Measurements from ENCODE around the gene SPATA13.
"Not testable (repeated sequence)": the region's sequence is repeated elsewhere in the genome, so short reads cannot be mapped to it uniquely, and the experiment has no call there.

The SPATA13 gene

DNA sequence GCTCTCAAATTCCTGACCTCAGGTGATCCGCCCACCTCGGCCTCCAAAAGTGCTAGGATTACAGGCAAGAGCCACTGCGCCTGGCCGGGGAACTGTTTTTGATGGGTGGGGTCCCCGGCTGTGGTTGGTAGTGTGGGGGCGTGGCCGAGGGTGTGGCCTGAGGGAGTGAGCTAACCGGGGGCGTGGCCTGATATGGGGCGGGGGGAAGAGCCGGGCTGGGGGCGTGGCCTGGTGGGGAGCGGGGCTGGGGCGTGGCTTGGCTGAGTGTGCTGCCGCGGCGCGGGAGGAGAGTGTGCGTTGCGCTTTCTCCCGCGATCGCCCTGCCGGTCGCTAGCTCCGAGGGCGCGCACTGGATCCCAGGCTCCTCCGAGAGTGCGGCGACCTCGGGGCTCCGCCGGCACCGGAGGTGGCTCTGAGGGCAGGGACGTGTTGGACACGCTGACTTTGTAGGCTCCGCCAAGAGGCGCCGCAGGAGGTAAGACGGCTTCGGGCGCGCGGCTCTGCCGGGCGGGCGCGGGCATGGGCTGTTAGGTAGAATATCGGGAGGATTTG lies at the start of gene SPATA13:
Gene SPATA13 (plus strand): TSS at position 263 of the 552 bp plus-strand sequence. CDS start 62,210 bp downstream, outside the sequence.
- peak; percentile 68 for DNase-seq

DNA sequence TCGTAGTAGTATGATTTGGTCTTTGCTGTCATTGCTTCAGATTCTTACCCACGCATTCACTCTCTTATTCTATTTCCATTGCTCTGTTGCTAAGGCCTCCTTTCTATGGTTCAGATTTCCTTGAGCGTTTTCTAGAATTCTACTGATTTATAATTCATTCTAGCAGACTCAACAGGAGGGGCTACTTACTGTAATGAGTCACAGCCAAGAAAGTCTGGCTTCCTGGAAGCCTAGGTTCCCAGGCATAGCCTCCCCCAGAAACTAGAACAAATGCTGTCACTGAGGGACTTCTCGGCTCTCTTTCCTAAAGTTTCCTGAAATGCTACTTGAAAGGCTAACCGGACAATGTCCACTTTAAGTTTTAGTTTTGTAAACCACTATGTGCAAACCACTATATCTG lies 47.7 kb upstream of the SPATA13 start:
- DNase-seq: no peak

DNA sequence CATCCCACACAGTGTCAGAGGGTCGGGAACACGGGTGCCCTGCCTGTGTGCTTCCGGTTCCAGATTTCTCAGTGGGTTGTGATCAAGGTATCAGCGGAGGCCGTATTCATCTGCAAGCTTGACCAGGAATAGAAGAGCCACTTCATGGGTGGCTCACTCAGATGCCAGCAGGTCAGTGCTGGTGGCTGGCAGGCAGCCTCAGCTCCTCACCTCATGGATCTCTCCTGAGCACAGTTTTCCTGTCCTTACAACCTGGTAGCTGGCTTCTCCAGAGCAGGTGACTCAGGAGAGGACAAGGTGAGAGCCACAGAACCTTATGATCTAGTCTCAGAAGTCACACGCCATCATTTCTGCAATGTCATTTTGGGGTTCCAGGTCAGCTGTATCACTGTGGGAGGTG lies 44.8 kb upstream of the SPATA13 start:
- DNase-seq: no peak

DNA sequence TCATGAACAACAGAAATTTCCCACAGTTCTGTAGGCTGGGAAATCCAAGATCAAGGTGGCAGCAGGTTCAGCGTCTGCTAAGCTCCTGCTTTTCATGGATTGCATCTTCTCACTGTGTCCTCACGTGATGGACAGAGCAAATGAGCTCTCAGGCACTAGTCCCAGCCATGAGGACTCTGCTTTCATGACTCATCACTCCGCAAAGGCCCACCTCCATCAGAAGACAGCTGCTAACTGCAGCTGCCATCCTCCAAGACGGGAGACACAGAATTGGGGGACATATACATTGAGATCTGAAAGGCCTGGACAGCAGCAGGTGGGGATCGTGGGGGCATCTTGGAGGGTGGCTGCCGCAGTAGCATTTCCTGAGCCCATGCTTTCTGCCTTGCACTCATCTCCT lies 44.4 kb upstream of the SPATA13 start:
- no peak for DNase-seq

DNA sequence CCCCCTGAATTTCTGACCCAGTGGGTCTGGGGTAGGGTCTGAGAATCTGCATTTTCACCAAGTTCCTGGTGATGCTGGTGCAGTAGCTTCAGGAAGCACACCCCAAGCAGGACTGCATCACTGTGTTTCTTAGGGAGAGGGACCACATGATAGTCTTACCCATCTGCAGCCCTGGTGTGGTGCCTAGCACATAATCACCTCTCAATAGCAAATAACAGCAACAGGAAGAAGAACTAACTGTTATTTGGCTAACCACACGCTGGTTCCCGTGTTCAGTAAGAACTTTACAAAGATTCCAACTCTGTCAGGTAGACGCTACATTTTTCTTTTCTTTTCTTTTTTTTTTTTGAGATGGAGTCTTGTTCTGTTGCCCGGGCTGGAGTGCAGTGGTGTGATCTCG lies 41.9 kb upstream of the SPATA13 start:
- no peak for DNase-seq

DNA sequence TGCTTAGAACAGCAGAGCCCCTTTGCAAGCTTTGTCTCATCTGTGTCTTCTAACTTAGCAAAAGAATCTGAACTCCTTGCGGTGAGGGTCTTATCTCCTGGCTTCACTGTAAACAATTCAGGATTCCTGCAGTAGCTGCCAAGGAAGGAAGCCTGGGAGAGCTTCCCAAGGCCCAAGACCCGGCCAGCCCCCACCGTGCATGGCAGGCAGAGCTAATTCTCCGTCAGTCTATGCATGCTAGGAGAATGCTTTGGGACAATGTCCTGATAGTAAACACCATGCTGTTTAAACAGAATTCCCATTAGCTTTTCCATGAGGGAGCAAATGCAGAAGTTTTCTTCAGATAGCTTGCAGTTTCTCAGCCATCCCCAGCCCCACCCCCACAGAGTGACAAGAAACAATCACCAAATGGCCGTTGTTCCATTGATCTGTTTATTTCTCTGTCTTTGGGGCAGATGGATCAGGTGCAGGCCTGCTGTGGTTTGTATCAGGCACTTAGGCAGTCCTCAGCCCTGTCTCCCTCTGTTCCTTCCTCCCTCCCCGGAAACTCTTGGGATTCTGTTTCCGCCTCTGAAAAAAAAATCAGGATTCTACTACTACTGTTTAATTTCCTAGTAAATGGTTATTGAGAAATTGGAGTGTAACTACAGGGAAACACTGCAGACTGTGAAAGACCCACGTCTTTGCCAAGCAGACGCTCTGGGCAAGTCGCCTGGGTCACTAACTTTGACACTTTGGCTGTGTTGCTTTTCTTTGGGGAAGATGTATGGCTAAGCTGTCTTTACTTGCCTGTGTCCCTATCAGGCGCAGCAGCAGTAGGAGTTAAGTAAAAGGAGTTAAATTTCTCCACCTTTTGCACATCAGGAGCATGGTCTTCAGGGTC lies 40.7 kb upstream of the SPATA13 start:
- no peak for DNase-seq

DNA sequence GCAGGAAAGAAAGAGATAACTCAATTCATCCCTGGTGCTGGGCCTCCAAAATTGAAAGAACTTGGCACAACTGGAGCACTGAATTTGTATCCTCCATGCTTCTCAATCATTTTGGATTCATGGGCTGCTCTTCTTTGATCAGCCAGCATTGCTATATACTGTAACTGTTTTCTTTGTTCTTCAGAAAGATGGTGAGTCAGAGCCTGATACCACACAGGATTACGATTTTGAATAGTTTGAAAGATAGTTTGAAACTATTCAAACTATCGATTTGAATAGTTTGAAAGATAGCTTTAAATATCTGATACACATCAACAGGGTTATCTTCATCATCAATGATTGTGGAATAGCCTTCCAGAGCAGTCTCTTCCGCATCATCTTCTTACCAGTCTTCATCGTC lies 38.5 kb upstream of the SPATA13 start:
- DNase-seq: not testable (repeated sequence)

DNA sequence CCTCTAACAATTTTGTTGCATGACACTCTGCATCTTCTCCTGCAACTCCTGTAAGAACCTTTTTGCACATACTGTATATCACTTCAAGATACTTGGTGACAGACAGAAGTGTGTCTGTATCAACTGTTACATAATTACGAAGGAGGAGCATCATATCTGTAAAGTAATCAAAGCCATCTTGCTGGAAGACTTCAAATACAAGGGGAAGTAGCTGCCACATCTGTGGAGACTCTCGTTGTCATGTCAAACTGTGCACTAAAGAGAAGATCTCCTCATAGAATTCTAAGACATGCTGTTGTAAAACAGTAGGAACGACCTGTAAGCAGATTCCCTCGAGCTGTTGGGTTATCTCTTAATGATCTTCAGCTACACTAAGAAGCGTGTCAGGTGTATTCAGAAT lies 38.0 kb upstream of the SPATA13 start:
- DNase-seq: no peak

DNA sequence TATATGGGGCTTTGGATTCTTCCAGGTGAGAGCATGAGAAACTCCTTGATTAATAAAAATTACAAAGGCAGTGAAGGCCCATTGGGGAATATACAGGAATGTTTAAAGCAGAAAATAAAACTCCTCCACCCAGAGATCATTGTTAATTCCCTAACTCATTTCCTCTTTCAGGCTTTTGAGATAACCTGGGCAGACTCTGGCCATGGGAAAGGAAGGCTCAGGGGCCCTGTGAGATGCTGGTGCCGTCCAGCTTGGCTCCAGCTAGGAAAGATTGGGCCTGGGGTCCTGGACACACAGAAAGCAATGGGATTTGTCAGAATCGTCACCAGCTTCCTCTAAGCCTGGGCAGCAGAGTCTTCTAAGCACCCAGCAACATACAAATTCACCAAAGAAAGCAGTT lies 36.8 kb upstream of the SPATA13 start:
- no peak for DNase-seq

DNA sequence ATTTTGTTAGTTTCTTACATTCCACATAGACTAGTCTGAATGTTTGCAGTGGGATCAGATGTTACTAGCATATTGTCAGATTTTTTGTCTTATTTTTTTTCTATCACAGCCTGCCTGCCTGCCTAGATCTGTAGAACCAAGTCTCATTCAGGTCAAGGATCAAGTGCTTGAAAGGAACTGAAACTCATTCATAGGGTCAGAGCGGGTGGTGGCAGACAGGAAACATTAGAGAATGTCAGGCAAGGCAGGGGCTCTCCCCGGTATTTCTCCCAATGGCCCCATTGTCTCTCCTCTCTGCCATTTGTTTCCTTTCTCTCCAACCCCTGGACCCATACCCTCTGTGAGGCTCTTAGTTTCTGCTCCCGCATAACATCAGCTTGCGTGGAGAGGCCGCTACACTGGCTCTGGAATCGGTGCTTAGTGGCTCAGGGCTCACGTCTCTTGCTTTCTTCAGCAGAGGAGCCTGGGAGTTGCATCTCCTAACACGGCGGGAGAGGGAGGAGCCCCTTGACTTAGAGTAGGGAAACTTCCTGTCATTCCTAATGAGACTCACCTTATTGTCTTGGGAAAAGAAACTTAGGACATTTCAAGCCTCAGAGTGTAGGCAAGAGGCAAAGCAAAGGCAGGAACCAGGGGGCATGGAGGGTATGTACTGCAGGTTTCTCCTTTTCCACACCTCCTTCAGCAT lies 35.6 kb upstream of the SPATA13 start:
- no peak for DNase-seq

DNA sequence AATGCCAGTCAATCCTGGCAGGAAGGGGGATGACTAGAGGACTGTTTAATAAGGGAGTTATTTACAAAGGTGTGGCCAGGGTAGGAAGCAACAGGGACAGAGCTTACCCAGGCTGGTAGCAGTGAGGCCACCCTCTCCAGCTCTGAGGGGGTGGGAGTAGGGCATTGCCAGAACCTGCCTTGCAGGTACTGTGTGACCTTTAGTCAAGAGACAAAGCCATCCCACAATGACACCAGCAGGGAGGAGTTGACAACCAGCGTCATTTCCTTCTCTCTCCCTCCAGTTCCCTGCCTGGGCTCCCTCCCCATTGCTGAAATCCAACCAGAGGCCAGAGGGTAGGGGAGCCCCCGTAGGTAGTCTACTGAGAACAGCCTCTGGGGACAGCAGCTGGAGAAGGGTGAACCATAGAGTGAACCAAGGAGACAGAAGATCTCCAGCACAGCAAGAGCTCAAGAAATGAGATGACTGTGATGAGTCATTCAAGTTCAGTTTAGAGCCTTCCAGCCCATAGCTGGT lies 33.3 kb upstream of the SPATA13 start:
- no peak for DNase-seq

DNA sequence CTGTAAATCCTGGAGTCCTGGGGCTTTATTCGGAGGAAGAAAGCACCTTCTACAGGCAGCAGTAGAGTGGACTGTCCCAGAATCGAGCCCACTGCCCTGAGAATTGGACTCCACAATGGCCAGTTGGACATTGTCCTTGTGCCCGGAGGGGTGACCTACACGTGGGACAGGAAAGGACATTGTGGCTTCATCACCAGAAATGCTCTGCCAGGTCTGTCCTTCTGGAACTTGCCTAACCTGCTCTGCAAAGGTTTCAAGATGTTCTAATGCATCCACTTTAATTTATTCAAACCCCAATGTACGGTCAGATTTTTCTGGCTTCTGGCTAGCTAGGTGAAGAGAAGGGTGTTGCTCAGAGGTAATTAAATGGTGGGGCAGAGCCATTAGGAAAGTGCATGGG lies 32.4 kb upstream of the SPATA13 start:
- no peak for DNase-seq

DNA sequence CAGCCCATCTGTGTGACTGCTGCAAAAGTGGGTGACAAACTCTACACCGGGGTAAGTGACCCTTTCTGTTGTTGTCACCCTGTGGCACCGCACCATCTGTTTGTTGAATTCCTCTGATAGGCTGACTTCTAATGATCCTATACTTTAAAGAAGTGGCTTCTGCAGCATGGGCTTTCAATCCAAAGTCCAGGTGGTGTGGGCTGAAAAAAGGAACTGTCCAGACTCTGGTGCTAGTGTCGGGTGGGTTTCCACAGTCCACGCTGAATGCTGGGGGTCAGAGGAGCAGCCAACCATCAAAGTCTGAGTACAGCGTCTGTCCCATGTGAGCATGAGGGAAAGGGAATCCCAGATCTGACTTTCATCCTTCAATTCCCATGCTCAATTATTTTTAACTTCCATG lies 31.6 kb upstream of the SPATA13 start:
- DNase-seq: no peak

DNA sequence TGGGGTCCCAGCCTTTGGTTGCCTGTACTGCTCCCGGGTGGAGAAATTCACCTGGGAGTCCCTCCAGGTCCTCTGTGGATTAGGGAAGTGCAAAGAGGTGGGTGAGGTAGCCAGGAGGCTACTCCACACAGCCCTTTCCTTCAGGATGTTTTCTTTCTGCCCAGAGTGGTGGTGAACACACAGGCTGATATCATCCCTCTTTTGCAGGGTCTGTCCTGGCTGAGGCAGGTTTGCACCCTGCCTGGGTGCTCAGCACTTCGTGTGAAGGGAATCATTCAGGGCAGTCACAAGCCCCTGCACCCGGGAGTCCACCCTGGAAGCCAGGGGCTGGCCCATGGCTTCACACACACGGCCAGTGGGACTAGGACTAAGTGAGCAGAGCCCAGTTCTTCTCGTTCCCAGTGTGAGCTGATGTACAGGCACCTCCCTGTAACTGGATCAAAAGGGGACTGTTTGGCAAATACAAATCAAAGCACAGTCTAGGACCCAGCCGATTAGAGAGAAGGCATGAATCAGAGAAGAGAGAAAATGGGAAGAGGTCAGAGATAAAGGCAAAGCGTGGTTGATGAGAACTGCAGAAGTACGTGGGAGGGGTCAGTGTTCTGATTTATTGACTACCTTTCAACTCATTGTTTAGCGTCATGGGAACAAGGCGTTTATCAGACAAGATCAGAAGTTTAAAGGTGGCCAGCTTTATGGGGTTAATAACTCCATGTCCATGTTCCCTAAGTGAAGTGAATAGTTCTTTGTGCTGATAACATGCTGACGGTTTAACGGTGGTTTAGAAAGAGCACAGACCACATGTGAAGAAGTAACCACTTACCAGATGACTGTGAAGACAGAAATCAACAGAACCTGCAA lies 30.4 kb upstream of the SPATA13 start:
- no peak for DNase-seq

DNA sequence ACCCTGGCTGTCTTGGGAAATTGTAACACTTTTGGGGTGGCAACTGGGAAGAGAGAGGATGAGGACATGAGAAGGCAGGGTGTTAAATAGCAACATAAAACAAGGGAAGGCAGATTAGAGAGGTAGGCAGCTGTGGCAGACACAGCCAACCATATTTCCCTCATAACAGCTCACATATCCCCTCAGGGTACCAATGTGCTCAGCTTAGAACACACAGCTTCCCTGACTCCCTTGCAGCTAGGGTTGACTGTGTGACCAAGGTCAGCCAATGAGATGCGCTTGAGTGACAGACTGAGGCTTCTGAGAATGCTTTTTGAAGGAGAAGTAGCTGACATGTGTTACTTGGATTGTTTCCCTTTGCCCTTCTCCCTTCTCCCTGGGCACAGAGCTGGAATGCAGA lies 28.8 kb upstream of the SPATA13 start:
- DNase-seq: no peak

DNA sequence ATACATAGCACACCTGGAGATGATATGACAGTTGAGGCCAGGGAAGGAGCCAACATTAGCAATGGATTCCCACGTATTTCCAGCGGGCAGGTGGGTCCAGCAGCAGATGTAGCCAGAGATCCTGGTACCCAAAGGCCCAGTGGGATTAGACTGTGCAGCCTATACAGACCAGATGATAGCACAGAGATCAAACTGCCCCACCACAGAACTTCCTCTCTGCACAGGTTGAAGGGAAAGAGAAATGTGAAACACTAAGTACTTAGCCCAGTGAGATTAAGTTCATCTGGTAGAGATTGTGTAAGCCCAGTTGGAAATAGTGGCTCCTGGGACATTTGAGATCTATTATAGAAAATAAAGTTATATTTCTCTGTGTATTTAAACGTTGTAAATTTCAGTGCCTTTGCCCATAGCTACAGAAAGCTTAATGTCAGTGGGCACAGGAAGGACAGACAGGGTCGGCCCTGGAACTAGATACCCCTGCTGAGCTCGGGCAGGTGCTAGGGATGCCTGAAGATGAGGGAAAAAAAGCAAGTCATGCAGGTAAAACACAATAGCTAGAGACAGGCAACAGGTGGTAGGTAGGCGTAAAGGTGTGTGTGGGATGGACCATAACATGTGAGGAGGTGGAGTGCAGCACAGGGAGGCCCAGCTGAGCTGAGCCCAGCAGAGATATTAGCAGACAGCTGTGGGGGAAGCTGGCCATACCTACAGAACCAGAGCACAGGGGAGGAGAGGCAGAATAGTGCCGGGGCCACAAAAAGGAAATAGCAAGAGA lies 27.3 kb upstream of the SPATA13 start:
- DNase-seq: no peak

DNA sequence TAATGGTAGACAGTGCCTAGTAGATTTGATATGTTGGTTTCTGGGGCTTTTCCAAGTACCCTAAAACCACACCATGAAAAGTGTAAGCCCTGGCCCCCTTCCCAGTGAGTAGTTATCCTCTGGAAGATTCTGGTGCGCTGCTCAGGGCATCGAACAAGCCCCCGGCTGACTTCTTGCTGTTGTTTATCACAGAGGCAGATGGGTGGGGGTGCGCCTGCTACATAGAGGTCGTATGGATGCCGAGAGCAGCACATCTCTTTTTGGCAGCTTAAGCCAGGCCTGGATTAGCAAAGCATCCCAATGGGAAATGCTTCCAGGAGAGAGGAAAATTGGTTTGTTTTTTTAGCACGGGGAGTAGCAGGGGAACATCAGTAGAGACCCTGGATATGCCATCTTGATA lies 26.3 kb upstream of the SPATA13 start:
- DNase-seq: no peak

DNA sequence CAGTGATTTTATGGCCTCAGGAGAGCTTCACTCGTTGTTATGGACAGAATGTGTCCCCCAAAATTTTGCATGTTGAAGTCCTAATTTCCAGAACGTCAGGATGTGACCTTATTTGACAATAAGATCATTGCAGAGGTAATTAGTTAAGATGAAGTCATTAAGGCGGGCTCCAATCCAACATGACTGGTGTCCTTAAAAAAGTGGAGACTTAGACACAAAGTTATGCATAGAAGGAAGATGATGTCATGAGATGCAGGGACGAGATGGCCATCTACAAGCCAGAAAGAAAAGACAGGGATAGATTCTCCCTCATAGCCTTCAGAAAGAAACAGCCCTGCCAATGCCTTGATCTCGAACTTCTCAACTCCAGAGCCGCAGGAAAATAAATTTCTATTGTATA lies 25.8 kb upstream of the SPATA13 start:
- DNase-seq: no peak

DNA sequence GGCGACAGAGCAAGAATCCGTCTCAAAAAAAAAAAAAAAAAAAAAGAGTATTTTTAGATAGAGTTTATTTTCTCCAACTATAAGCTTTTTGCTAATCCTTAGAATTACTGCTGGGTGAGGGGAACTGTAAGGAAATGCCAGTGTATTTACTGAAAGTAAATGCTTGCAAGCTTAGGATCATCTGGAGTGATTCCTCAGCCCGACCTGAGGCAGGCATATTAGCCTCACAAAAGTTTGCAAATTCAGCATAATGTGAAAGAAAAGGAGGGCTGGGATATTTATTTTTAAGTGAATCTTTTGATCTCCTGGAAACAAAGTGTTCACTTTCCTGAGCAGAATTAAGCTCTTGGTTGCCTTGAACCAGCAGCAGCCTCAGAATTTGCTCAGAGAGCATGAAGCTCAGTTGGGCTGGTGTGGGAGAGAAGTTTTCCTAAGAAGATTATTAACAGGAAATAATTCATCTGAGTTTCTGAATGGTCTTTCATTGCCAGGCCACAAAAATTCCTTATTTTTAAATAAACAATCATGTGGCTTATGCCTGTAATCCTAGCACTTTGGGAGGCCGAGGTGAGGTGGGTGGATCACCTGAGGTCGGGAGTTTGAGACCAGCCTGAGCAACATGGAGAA lies 24.7 kb upstream of the SPATA13 start:
- no peak for DNase-seq

DNA sequence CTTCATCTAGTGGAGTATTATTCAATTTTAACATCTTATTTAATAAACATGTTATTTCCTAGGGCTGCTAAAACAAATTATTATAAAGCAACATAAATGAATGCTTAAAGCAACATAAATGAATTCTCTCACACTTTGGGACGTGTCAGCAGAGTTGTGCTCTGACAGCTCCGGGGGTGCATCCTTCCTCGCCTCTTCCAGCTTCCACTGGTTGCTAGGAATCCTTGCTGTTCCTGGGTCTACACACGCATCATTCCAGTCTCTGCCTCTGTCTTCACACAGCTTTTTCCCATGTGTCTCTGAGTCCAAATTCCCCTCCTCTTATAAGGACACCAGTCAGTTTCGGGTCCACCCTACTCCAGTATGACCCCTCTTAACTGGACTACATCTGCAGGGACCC lies 21.6 kb upstream of the SPATA13 start:
- no peak for DNase-seq

DNA sequence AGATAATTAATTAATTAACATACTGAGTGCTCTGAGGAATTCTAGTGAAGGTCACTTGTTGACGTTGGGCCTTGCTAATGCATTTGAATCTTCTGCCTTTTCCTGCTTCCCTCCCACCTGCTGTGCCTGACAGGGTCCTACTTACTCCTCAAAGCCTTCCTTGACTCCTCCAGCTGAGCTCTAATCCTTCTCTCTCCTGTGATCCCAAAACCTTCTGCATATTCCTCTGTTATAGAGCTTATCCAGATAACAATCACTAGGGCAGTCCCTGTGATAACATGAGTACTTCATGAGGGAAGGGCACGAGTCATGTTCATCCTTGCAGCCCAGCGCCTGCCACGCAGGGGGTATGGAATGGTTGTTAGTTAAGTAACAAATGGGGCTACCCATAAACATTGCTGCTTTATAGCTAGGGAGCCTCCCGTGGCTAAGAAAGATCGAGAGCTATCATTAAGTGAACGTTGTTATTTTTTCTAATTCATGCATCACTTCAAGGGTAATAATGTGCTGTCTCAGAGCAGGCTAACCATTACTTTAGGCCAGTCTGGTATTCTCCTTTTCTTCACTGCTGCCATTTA lies 19.1 kb upstream of the SPATA13 start:
- no peak for DNase-seq
